Activated CD8-positive, alpha-beta memory T cell treated with anti-CD3 and anti-CD28 coated beads for 4 hours (primary cell): Measurements from ENCODE around the gene SHFL.

Experiments used
- DNase-seq, 2 donors: peaks; one replicate each; pipeline ENCODE4 v3.0.0-alpha.2; 2020; ENCODE audit warnings: low read depth in 2 of 2

SHFL gene

GRCh38 chr19:10109528-10109927, 23.4 kb downstream of the SHFL start:
- DNase-seq = no peak

- DNase-seq = no peak
These were observed 24.2 kb downstream of the SHFL start for GRCh38 chr19:10110076-10110971.

- no peak for DNase-seq
These were observed 24.8 kb downstream of the SHFL start for GRCh38 chr19:10110972-10111317.

DNA sequence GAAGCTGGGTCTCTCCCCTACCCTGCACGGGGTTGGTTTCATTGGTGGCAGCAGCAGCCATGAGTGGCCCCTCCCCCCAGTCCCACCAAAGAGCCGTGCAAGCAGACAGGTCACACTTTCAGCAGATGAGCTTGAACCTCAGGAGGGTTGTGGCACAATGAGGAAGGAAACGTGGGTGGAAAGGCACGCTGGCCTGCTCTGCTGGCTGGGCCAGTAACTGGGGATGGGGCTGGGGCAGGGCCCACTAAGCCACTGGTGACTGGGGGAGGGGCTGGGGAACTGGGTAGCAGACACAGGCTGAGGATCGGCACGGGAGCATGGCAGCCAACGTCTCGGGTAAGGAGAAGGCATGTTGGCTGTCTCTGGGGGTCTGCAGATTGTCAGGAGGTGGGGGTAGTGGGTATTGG, 25.3 kb downstream of the SHFL start, which contains the start of gene P2RY11:
TSS of gene P2RY11 (plus strand) at position 289 of the 407 bp plus-strand sequence. CDS start at position 318, 29 bp downstream.
- no peak for DNase-seq

- DNase-seq = no peak
These were observed 26.1 kb downstream of the SHFL start for GRCh38 chr19:10112037-10112761.

DNA sequence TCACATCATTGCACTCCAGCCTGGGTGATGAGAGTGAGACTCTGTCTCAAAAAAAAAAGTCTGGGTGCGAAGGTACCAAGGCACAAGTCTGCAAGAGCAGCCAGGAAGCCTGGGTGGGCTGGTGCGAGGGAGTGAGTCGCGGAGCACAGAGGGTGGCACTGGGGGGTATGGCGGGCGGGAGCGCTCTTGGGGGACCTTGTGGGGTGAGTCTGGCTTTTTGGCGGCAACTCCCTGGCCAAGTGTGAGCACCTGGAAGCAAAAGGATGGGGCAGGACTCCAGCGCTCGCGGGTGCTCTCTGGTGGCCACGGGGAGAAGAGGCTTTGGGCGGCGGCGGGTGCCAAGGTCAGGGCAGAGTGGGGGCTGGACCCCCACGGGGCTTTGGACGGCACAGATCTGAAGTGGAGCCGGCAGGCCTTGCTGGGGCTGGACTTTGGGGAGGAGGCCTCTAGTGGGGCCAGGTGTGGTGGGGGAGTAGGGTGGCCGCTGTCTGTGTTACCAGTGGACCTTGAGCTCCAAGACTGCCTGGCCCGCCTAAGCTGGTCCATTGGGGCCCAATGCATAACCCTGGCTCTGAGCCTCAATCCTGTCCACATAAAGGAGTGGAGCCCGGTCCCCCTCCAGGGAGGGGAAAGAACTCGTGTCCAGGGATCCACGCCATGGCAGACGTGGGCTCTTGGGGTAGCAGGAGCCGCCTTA, 26.9 kb downstream of the SHFL start:
- DNase-seq = no peak

GRCh38 chr19:10113592-10113963, 27.5 kb downstream of the SHFL start:
- DNase-seq = no peak

DNA sequence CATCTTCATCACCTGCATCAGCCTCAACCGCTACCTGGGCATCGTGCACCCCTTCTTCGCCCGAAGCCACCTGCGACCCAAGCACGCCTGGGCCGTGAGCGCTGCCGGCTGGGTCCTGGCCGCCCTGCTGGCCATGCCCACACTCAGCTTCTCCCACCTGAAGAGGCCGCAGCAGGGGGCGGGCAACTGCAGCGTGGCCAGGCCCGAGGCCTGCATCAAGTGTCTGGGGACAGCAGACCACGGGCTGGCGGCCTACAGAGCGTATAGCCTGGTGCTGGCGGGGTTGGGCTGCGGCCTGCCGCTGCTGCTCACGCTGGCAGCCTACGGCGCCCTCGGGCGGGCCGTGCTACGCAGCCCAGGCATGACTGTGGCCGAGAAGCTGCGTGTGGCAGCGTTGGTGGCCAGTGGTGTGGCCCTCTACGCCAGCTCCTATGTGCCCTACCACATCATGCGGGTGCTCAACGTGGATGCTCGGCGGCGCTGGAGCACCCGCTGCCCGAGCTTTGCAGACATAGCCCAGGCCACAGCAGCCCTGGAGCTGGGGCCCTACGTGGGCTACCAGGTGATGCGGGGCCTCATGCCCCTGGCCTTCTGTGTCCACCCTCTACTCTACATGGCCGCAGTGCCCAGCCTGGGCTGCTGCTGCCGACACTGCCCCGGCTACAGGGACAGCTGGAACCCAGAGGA, 28.0 kb downstream of the SHFL start:
- DNase-seq = no peak

GRCh38 chr19:10114651-10115391, 28.7 kb downstream of the SHFL start:
- DNase-seq = no peak

DNA sequence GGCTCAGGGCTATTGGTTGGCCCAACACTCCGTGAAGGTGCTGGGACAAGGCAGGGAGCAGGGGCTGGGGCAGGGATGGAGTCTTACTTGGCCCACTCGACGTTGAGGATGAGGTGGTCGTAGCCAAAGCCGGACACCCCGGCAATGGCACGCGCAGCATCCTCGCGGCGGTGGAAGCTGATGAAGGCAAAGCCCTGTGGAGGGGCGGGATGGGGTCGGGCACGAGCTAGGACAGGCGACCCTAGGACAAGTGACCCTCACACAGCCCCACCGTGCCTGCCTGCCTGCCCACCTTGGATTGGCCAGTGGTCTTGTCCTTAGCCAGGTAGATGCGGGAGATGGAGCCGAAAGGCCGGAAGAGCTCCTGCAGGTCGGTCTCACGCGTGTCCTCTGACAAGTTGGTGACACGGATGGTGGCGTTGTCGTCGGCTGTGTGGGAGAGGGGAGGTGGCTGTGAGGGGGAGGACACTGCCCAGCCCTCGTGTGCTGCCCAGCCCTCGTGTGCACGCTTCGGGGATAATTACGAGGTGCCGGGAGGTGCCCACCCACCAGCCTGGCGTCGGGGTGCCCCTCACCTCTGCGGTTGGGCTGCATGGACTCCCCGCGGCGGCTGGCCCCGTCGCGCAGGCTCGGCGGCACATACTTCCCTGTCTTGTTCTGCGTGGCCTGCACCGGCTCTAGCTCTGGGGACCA, 29.4 kb downstream of the SHFL start:
- no peak for DNase-seq

DNA sequence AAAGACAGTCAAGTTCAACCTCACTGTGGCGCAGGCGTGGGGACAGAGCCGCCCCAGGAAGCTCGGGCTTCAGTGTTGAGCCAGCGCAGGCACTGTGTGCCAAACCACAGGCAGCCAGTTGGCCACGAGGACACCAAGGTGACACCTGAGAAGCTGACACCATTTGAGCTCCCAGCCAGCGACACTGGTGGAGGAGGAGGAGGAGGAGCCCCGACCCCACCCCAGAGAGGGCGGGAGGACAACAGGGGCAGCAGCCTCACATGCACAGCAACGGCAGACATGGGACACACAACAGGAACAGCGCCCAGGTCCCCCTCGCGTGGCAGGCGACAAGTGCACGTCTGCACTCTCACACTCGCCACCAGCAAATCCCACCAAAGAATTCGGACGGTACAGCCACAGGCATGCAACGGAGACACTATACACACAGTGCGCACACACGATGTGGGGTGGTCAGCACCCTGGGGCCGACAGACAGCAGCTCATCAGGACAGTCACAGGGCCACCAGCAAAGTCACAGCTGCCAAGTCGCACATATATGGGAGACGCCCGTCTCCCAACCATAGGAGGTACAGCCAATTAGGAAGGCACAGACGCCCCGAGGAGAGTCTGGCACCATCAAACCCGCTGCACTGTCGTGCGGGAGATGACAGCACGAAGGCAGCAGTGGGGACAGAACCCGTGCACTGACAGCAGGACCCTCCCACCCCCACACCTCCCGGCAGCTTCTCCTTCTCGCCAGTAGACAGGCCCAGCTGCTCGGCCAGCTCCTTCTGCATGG, 30.2 kb downstream of the SHFL start:
- DNase-seq = no peak

GRCh38 chr19:10116866-10117616, 30.9 kb downstream of the SHFL start:
- no peak for DNase-seq

DNA sequence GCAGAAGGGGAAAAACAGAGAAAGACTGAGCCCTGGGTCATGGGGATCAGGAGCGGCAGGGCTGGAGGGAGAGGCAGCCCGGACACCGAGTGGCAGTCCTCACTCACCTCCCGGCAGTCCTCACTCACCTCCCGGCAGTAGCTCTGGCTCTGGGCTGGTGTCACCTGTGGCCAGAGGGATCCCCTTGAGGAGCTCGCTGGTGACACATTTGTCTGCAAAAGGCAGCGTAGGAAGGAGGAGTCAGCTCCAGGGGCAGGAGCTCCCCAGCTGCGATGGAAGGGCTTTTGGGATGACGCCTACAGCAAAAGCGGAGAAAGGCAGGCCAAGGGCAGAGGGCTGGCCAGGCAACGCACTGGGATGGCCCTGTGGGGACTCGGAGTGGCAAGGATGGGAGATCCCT, 32.8 kb downstream of the SHFL start:
- DNase-seq = no peak

- DNase-seq = no peak
These were observed 34.5 kb downstream of the SHFL start for GRCh38 chr19:10120538-10121189.

DNA sequence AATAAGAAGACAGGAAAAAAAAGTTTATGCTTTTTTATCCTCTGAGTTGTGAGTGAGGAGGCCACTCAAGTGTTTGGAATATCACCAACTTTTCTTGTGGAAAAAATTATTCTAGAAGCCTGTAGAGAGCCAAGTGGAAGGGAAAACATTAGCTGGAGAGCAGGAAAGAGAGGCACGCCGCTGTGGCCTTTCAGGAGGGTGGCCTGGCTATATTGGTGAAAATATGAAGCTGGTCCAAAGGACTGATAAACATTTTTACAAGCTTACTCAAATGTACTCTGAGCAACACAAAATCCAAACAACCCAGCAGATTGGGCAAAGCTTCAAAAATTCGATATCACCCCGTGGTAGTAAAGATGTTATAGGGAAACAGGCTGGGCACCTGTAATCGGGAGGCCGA, 35.9 kb downstream of the SHFL start:
- DNase-seq = no peak

DNA sequence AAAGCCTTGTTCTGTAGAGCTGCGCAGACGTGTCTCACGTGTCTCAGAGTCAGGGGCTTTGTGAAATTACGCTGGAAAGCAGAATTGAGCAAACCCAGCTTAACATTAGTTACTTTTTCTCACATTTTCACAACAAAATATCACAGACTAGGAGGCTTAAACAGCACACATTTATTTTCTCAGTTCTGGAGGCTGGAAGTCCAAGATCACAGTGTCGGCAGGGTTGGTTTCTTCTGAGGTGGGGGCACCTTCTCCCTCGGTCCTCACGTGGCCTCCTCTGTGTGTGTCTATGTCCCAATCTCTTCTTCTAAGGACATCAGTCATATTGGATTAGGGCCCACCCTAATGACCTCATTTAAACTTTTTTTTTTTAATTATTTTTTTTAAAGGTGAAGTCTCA, 38.3 kb downstream of the SHFL start:
- DNase-seq = no peak

DNA sequence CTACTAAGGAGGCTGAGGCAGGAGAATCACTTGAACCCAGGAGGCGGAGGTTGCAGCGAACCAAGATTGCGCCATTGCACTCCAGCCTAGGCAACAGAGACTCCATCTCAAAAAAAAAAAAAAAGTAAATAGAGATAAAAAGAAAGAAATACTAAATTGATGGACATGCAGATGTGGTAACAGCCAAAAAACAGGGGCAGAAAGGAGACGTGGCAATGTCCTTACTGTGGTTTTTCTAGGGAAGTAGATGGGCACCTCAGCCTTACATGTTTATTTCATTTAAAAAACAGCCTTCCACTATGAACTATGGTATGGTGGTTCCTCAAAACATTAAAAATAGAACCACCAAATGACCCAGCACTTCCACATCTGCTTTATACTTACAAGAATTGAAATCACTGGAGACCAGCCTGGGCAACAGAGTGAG, 40.1 kb downstream of the SHFL start:
- DNase-seq = no peak

DNA sequence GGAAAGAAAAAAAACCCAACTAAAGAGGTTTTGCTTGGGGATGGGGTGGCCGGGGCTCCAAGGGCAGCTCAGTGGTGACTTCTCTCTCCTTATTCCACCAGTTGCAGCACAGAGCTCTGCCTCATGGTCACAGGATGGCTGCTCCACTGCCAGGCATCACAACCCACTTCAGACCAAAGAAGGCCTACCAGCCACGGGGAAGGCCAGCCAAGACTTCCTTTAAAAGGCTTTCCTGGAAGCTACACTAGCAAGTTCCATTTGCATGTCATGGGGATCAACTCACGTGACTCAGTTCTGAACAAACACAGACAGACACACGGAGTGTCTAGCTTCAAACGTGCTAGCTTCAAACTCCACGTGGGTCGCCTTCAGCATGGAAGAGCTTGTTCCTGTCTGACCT, 46.8 kb downstream of the SHFL start:
- DNase-seq = no peak

GRCh38 chr19:10133596-10133995, 47.5 kb downstream of the SHFL start:
- no peak for DNase-seq
